Upper lobe of left lung (tissue), 4 donors: ENCODE measurements around the gene SKIL.

Source experiments
- POLR2A ChIP-seq, 4 donors: fragments of 450-650 bp; IDR thresholded peaks; one replicate each; pipeline ENCODE4 v1.5.1; 2016 to 2017; ENCODE audit warnings: antibody characterized with exemption in 4 of 4, mild to moderate bottlenecking in 2 of 4
- POLR2AphosphoS5 ChIP-seq, 2 donors: sonication (generic); formaldehyde crosslinking; IDR thresholded peaks; one replicate each; pipeline ENCODE4 v1.5.1; 2017; ENCODE audit warnings: antibody characterized with exemption in 2 of 2

DNA sequence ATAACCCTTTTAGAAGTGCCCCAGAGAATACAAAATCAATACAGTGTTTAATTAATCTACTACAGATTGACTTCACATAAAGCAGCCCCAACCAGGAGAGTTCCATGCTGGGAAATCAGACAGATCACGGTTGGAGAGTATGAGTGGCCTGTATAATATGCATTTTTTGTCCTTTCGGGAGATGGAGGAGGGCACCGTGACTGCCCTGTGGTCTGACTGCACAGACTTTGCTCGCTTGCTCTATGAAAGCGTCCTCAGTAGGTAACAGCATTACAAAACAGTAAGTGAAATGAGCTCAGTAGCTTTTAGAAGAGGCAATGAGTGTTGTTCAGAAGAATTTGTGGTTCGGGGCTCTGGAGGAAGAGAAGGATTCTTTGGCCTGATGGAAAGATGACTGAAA is 34.2 kb upstream of the SKIL start:
- TF ChIP-seq POLR2AphosphoS5 (IDR thresholded peaks at IDR 0.05), result no peak
- no peak for TF ChIP-seq POLR2A (IDR thresholded peaks at IDR 0.05)
